ENCODE results near the gene ZNF552.

GRCh38 chr19:57841122-57841763 is 26.5 kb upstream of the ZNF552 start:
- TF ChIP-seq CTCF (IDR thresholded peaks at IDR 0.05) (no peak), POLR2A (IDR thresholded peaks at IDR 0.05) (no peak)

Measured in body of pancreas (tissue), 4 donors.